GM12874 (cell line): ENCODE results near the gene HERC4.

Experiments
- TF ChIP-seq, protein P1 (sequence below): IDR thresholded peaks from 2 replicates; pipeline ENCODE4 v1.5.1; 2011; ENCODE audit warnings: low read depth, mild to moderate bottlenecking, control low read depth, low read length, moderate library complexity; ENCODE audit not compliant: insufficient read depth

The HERC4 gene

DNA sequence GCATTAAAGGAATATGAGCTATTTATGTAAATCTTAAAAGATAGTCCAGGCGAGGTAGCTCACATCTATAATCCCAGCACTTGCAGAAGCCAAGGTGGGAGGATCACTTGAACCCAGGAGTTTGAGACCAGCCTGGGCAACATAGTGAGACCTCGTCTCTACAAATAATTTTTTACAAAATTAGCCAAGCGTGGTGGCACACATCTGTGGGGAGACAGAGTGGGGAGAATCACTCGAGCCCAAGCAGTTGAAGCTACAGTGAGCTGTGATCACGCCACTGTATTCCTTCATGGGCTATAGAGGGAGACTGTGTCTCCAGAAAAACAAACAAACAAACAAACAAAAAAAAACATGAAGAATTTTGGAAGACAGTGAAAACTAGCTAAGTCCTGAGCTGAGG, 28.4 kb downstream of the HERC4 start:
- TF ChIP-seq, protein P1, sequence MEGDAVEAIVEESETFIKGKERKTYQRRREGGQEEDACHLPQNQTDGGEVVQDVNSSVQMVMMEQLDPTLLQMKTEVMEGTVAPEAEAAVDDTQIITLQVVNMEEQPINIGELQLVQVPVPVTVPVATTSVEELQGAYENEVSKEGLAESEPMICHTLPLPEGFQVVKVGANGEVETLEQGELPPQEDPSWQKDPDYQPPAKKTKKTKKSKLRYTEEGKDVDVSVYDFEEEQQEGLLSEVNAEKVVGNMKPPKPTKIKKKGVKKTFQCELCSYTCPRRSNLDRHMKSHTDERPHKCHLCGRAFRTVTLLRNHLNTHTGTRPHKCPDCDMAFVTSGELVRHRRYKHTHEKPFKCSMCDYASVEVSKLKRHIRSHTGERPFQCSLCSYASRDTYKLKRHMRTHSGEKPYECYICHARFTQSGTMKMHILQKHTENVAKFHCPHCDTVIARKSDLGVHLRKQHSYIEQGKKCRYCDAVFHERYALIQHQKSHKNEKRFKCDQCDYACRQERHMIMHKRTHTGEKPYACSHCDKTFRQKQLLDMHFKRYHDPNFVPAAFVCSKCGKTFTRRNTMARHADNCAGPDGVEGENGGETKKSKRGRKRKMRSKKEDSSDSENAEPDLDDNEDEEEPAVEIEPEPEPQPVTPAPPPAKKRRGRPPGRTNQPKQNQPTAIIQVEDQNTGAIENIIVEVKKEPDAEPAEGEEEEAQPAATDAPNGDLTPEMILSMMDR = no peak

GRCh38 chr10:68043030-68043429, 32.1 kb downstream of the HERC4 start:
- TF ChIP-seq, protein P1 = no peak

GRCh38 chr10:68032113-68032512, 43.0 kb downstream of the HERC4 start:
- TF ChIP-seq, protein P1 = no peak

GRCh38 chr10:68027429-68027828, 47.7 kb downstream of the HERC4 start:
- TF ChIP-seq, protein P1 = no peak

DNA sequence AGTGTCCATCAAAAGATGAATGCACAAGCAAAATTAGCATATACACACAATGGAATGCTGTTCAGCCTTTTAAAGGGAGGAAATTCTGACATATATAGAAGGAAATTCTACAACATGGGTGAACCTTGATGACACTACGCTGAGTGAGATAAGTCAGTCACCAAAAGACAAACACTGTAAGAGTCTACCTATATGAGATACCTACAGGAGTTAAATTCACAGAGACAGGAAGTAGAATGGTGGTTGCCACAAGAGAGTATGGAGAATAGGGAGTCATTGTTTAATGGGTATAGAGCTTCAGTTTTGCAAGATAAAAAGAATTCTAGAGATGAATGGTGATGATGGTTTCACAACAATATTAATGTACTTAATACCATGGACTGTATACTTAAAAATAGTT, 51.8 kb downstream of the HERC4 start:
- TF ChIP-seq, protein P1 = no peak

DNA sequence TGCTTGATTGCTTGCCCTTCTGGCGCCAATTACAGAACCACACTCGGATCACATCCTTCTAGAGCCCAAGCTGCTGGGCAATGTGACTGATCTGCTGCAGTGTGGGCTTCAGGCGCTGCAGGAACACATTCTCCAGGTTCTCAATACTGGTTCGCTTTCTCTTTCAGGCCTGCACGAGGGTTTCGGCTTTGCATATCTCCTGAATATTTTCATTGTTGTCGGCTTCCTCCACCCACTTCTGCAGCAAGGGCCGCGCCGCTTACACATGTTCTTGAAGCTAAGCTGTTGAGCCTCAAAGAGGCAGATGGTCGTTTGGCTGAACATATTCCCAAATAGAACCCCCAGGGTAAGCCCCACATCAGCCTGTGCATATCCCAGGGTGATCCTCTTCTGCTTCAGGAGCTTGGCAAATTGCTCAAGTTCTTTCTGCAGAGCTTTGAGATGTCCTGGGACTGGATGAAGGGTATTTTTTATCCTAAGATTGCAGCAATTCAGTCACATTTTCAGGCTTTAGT, 64.6 kb downstream of the HERC4 start:
- TF ChIP-seq, protein P1 = no peak

DNA sequence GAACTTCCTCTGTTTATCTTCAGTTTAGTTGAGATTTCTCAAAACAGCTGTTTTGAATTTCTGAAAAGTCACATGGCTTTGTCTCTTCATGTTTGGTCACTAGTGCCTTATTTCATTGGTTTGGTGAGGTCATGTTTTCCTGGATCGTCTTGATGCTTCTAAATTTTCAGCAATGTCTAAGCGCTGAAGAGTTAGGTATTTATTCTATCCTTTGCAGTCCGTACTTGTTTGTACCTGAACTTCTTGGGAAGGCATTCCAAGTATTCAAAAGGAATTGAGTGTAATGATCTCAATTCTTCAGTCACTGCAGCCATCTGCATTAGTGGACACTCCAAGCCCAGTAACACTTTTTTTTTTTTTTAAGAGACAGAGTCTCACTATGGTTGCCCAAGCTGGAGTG, 67.7 kb downstream of the HERC4 start:
- TF ChIP-seq, protein P1 = no peak
